ENCODE data around the gene TPSB2. TPM values are rescaled to one million over a fixed set of nuclear protein-coding genes. Genes with fewer than 3 reads are reported as not detected.
"Not testable (repeated sequence)": the region's sequence is repeated elsewhere in the genome, so short reads cannot be mapped to it uniquely, and the experiment has no call there.

TPSB2 gene
- total RNA-seq, 3 donors from 2014 or later, result 3.7 to 21.0 (median 8.2) TPM

- no peaks in the 10 kb centered on the region for H3K4me1 ChIP-seq (ENCODE audit: low read depth)
- no peaks in the 10 kb centered on the region for H3K9me3 ChIP-seq
- no peak for TF ChIP-seq CTCF (IDR thresholded peaks at IDR 0.05)
- no peaks in the 10 kb centered on the region for H3K36me3 ChIP-seq (ENCODE audit: low read depth)
- H3K4me3 ChIP-seq, result no peak overlapping the region
- DNase-seq (no peak), ATAC-seq (no peak)
- intact Hi-C loops (cut with DNase I, micrococcal nuclease), result no loop called here
Observed at GRCh38 chr16:1200014-1200627, 29.9 kb downstream of the TPSB2 start.

- intact Hi-C loops (cut with DNase I, micrococcal nuclease), result no loop called here
- no peaks in the 10 kb centered on the region for H3K4me1 ChIP-seq (ENCODE audit: low read depth)
- DNase-seq (no peak), ATAC-seq (no peak)
- no peak for TF ChIP-seq CTCF (IDR thresholded peaks at IDR 0.05)
- H3K36me3 ChIP-seq (ENCODE audit: low read depth), result no peaks in the 10 kb centered on the region
- H3K9me3 ChIP-seq, result no peaks in the 10 kb centered on the region
- no peak overlapping the region for H3K4me3 ChIP-seq
Observed at GRCh38 chr16:1199347-1200013, 30.5 kb downstream of the TPSB2 start.

- H3K4me1 ChIP-seq (ENCODE audit: low read depth); DNase-seq; H3K36me3 ChIP-seq (ENCODE audit: low read depth); intact Hi-C loops (cut with DNase I, micrococcal nuclease); H3K4me3 ChIP-seq; ATAC-seq; H3K9me3 ChIP-seq: not testable (repeated sequence)
Observed at GRCh38 chr16:1198671-1199346, 31.2 kb downstream of the TPSB2 start.

GRCh38 chr16:1198194-1198593 is 31.8 kb downstream of the TPSB2 start:
- H3K36me3 ChIP-seq (ENCODE audit: low read depth), result no peaks in the 10 kb centered on the region
- no peak for ATAC-seq
- H3K4me3 ChIP-seq, result no peak overlapping the region
- DNase-seq, result no peak
- no peaks in the 10 kb centered on the region for H3K9me3 ChIP-seq
- intact Hi-C loops (cut with DNase I, micrococcal nuclease), result no loop called here
- H3K4me1 ChIP-seq (ENCODE audit: low read depth), result no peaks in the 10 kb centered on the region
- TF ChIP-seq CTCF (IDR thresholded peaks at IDR 0.05), result no peak

DNA sequence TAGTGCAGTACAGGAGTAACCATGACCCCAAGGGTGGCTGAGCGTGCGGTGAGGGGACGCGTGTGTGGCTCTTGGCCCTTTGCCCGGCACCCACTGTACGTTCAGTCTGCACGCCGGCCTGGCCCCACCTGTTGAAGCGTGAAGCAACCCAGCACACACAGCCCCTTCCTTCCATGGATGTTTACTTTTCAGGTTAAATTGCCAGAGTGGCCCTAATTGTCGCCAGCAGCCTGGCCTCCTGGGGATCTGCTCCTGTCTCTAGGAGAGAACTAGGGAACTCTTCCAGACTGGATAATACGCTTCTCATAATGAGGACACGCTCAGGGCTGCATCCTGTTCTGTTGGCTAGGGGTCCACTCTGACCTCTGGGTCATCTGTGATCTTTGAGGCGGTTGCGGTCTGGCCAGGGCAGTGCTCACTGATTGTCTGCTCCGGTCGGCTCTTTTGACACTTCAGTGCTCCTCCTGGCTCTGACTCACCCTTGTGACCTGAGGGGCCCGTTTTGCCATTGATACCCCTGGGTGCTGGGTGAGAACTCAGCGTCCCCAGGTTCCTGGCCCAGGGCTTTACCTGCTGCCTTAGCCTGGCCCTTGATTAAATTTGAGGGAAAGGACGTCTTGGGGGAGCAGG is 32.6 kb downstream of the TPSB2 start:
- H3K36me3 ChIP-seq (ENCODE audit: low read depth), result no peaks in the 10 kb centered on the region
- TF ChIP-seq CTCF (IDR thresholded peaks at IDR 0.05), result no peak
- ATAC-seq (no peak), DNase-seq (no peak)
- no peaks in the 10 kb centered on the region for H3K4me1 ChIP-seq (ENCODE audit: low read depth)
- no peak overlapping the region for H3K4me3 ChIP-seq
- intact Hi-C loops (cut with DNase I, micrococcal nuclease), result no loop called here
- no peaks in the 10 kb centered on the region for H3K9me3 ChIP-seq

GRCh38 chr16:1196494-1196893 is 33.5 kb downstream of the TPSB2 start:
- DNase-seq (no peak), ATAC-seq (no peak)
- intact Hi-C loops (cut with DNase I, micrococcal nuclease), result no loop called here
- no peaks in the 10 kb centered on the region for H3K36me3 ChIP-seq (ENCODE audit: low read depth)
- H3K4me1 ChIP-seq (ENCODE audit: low read depth), result no peaks in the 10 kb centered on the region
- H3K4me3 ChIP-seq, result no peak overlapping the region
- TF ChIP-seq CTCF (IDR thresholded peaks at IDR 0.05), result no peak
- H3K9me3 ChIP-seq, result no peaks in the 10 kb centered on the region

Measured in mucosa of descending colon (tissue), 3 donors.